HepG2 (cell line): ENCODE results near the gene TFEB. TPM values are rescaled to one million over a fixed set of nuclear protein-coding genes. Genes with fewer than 3 reads are reported as not detected.

Source experiments
- ATAC-seq: fragments of 200-7000 bp; cut with Tn5 transposase; 3 replicates; pipeline ENCODE4 v1.9.1; 2020; ENCODE audit warnings: mild to moderate bottlenecking, moderate library complexity
- BruUV-seq: library from RNA; stranded (reverse); fragments of 400-500 nt; replicated peaks from 2 replicates; lab custom pipeline; 2021; lab: Mats Ljungman, UMichigan
- CTCF ChIA-PET: fragments of 300-600 bp; formaldehyde crosslinking; extraction: SDS; loops from one replicate; lab custom pipeline; 2021; ENCODE audit warnings: low total read pairs, inconsistent platforms, low intra/inter-chr PET ratio; lab: Yijun Ruan, JAX
- POLR2A ChIA-PET: fragments of 350-600 bp; sonication (Branson Sonifier 250); formaldehyde crosslinking; loops from one replicate; lab custom pipeline; 2020; ENCODE audit warnings: antibody characterized with exemption, inconsistent platforms; lab: Yijun Ruan, JAX
- DNase-seq: peaks from one replicate; pipeline ENCODE4 v3.0.0-alpha.2; 2015; ENCODE audit warnings: low spot score
- FAIRE-seq: peaks from 3 replicates; lab custom pipeline; 2011; peaks lifted over from hg19 to GRCh38; lab: Jason Lieb, UNC
- H2AFZ ChIP-seq: one replicate; pipeline ENCODE4 v1.6.1; 2011; ENCODE audit warnings: low read length, inconsistent platforms
- H3K27ac ChIP-seq: fragments of 300-600 bp; 3 replicates; pipeline ENCODE4 v1.8.0; 2011; ENCODE audit warnings: mixed run types, mild to moderate bottlenecking, mixed read lengths, low read length, inconsistent platforms; ENCODE audit not compliant: insufficient read depth; ENCODE audit errors: extremely low read length
- H3K27me3 ChIP-seq, 2 experiments: fragments of 200-600 bp in 1 of 2; 2 replicates in 1 of 2; 3 replicates in 1 of 2; pipeline versions ENCODE4 v1.6.0 to v1.8.0; 2011; ENCODE audit warnings: low read length in 2 of 2, mild to moderate bottlenecking in 2 of 2, moderate library complexity in 2 of 2, inconsistent platforms in 1 of 2; ENCODE audit not compliant: insufficient read depth in 2 of 2, control insufficient read depth in 1 of 2
- H3K36me3 ChIP-seq, 2 experiments: fragments of 200-600 bp in 1 of 2; replicated peaks in 1 of 2; 2 replicates in 1 of 2; 3 replicates in 1 of 2; pipeline versions ENCODE4 v1.5.1 to v1.8.0; 2011; ENCODE audit warnings: low read length in 2 of 2, inconsistent platforms in 1 of 2; ENCODE audit not compliant: insufficient read depth in 2 of 2, control insufficient read depth in 1 of 2
- H3K4me1 ChIP-seq: 2 replicates; pipeline ENCODE4 v1.5.1; 2012; ENCODE audit warnings: low read length, inconsistent platforms; ENCODE audit not compliant: insufficient read depth
- H3K4me2 ChIP-seq: 2 replicates; pipeline ENCODE4 v1.6.0; 2011; ENCODE audit warnings: low read depth, low read length, inconsistent platforms
- H3K4me3 ChIP-seq, 3 experiments: fragments of 200-600 bp in 1 of 3; sonication (generic), shearing (Covaris generic) in 1 of 3; replicated peaks in 1 of 3; 2 replicates each; pipeline ENCODE4 v1.5.1; 2011 to 2016; ENCODE audit warnings: low read length in 3 of 3, inconsistent platforms in 2 of 3, low read depth in 2 of 3, mild to moderate bottlenecking in 2 of 3, control low read depth in 1 of 3, mixed read lengths in 1 of 3; ENCODE audit not compliant: insufficient read depth in 1 of 3
- H3K79me2 ChIP-seq: one replicate; pipeline ENCODE4 v1.6.1; 2011; ENCODE audit warnings: low read length, inconsistent platforms; ENCODE audit not compliant: insufficient read depth
- H3K9ac ChIP-seq: 2 replicates; pipeline ENCODE4 v1.6.0; 2011; ENCODE audit warnings: mild to moderate bottlenecking, low read depth, low read length, inconsistent platforms; ENCODE audit not compliant: insufficient read depth
- H3K9me3 ChIP-seq: 2 replicates; pipeline ENCODE4 v1.5.1; 2012; ENCODE audit warnings: mild to moderate bottlenecking, low read length
- H4K20me1 ChIP-seq: 2 replicates; pipeline ENCODE4 v1.6.0; 2011; ENCODE audit warnings: inconsistent platforms, mild to moderate bottlenecking, low read length, moderate library complexity; ENCODE audit not compliant: insufficient read depth
- DNMT1 ChIP-seq: sonication (generic); formaldehyde crosslinking; IDR thresholded peaks from 2 replicates; pipeline ENCODE4 v1.5.1; 2020; ENCODE audit warnings: mild to moderate bottlenecking, missing genetic modification reagents
- MAFF ChIP-seq: IDR thresholded peaks from 2 replicates; pipeline ENCODE4 v1.6.1; 2011; ENCODE audit warnings: low read depth, low read length, improper control_type of control experiment
- SOX6 ChIP-seq, 2 experiments: fragments of 450-650 bp in 1 of 2; sonication (generic) in 1 of 2; formaldehyde crosslinking in 1 of 2; IDR thresholded peaks; 2 replicates each; pipeline versions ENCODE4 v1.4.0 to v1.6.1; 2017 to 2020; ENCODE audit warnings: antibody characterized with exemption in 1 of 2, mild to moderate bottlenecking in 1 of 2, missing genetic modification reagents in 1 of 2
- TBX2 ChIP-seq: sonication (generic); formaldehyde crosslinking; IDR thresholded peaks from 2 replicates; pipeline ENCODE4 v1.5.0; 2020; ENCODE audit warnings: missing genetic modification reagents, mild to moderate bottlenecking, borderline replicate concordance
- TP53 ChIP-seq: sonication (generic); formaldehyde crosslinking; conservative IDR thresholded peaks from 2 replicates; pipeline ENCODE4 v1.4.0; 2020; ENCODE audit warnings: missing genetic modification reagents
- ZC3H4 ChIP-seq: sonication (generic); formaldehyde crosslinking; IDR thresholded peaks from 2 replicates; pipeline ENCODE4 v1.4.0; 2020; ENCODE audit warnings: missing genetic modification reagents, borderline replicate concordance
- WGBS: methylation state at CpG from one replicate; pipeline ENCODE4 v1.1.6; 2017; ENCODE audit warnings: low lambda C conversion rate; 5-methylcytosine and 5-hydroxymethylcytosine counted together
- in situ Hi-C: cut with HindIII; loops from 2 replicates; pipeline ENCODE4 v1.10.0; 2017; ENCODE audit warnings: low pct_unique_long_range_greater_than_20kb; ENCODE audit not compliant: extremely low pct_ligation_motif_present
- intact Hi-C: fragments of 100-400 bp; cut with micrococcal nuclease; formaldehyde crosslinking; loops from one replicate; pipeline ENCODE4 v1.10.0; 2022; ENCODE audit not compliant: unreplicated experiment
- polyA plus RNA-seq, 8 experiments: library from polyadenylated mRNA; depleted of rRNA in 3 of 8; stranded (reverse) in 7 of 8; unstranded in 1 of 8; fragments of >200 nt; fragmentation: Illumina TruSeq in 4 of 8; extraction: Trizol in 4 of 8; gene quantifications; 2 replicates each; pipeline versions ENCODE4 v1.2.1 to v1.2.3, GENCODE V29; 2011 to 2016; ENCODE audit warnings: low read depth in 4 of 8, missing spikeins in 1 of 8, mixed read lengths in 1 of 8; ENCODE audit not compliant: insufficient read depth in 1 of 8
- total RNA-seq, 5 experiments: library from RNA; depleted of rRNA; stranded (reverse); fragments of >200 nt; fragmentation: Illumina TruSeq; extraction: Trizol; gene quantifications; 2 replicates each; pipeline ENCODE4 v1.2.3, GENCODE V29; 2016; ENCODE audit warnings: low read depth in 1 of 5
- TF ChIP-seq, protein P1 (sequence below): sonication (generic); formaldehyde crosslinking; IDR thresholded peaks from 2 replicates; pipeline ENCODE4 v1.9.0; 2021; ENCODE audit warnings: mild to moderate bottlenecking, missing genetic modification reagents
- TF ChIP-seq, protein P2 (sequence below): IDR thresholded peaks from 2 replicates; pipeline ENCODE4 v1.6.1; 2016; ENCODE audit warnings: missing genetic modification reagents, missing compliant biosample characterization

Gene TFEB
- total and polyA plus RNA-seq, 2 of the 13 experiments (the other 11 are each of a cell fraction or from before 2014, with no cell fraction given): 13.3 to 18.7 TPM

DNA sequence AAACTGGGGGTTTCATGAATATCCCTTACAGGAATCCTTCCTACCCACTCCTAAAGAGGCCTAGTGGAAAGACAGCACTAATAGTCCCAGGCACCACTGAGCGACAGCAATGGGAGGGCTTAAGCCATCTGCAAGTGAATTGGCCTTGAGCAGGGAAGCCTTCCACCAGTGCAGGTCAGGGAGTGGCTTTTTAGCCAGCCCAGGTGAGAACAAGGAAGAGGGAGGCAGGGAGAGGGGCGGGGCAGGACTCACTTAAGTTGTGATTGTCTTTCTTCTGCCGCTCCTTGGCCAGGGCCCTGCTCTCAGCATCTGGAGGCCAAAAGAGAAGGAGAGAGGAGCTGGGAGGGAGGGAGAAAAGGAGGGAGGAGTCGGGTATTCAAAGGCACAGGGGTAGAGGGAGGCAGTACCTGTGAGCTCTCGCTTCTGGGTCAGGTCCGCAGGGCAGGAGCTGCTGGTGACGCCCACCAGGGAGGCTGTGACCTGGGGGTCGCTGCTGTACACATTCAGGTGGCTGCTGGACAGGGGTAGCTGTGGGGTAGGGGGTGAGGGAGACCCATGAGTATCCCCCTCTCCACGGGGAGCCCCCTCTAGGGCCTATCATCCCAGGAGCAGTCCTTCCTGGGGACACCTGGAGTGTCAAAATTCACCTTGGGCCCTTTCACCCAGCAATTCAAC is 47.8 kb downstream of the TFEB start:
- Histone ChIP-seq H3K27ac (no peak overlapping the region), H3K9me3 (no peaks in the 10 kb centered on the region), H3K4me3 (no peak overlapping the region), H3K79me2 (no peaks in the 10 kb centered on the region), H3K9ac (no peak overlapping the region), H3K36me3 (peaks cover 5 to 11% of the 10 kb centered on the region in 2 experiments; a peak in 1 of 5 replicates), H3K27me3 (peaks cover 1 to 6% of the 10 kb centered on the region in 2 experiments; a peak in 2 of 5 replicates), H3K4me2 (no peak overlapping the region), H4K20me1 (no peaks in the 10 kb centered on the region), H3K4me1 (peaks cover 27% of the 10 kb centered on the region), H2AFZ (no peak overlapping the region)
- intact Hi-C loops: no loop called here
- FAIRE-seq: no peak
- in situ Hi-C loops: no loop called here
- ChIA-PET CTCF (interaction anchor here (1.3 kb wide), 1 partner anchor 318 kb away, joined by 3 read pairs; no protein-coding TSS in a partner anchor), POLR2A (no interaction called here)
- no TSS peak for BruUV-seq
- 95% methylated on average over 7 of the region's 9 CpGs for WGBS
- TF ChIP-seq MAFF (no peak), ZC3H4 (CRISPR knock-in tag) (no peak), TBX2 (CRISPR knock-in tag) (no peak), TP53 (CRISPR knock-in tag) (no peak)
- no peak for ATAC-seq
- DNase-seq: no peak

DNA sequence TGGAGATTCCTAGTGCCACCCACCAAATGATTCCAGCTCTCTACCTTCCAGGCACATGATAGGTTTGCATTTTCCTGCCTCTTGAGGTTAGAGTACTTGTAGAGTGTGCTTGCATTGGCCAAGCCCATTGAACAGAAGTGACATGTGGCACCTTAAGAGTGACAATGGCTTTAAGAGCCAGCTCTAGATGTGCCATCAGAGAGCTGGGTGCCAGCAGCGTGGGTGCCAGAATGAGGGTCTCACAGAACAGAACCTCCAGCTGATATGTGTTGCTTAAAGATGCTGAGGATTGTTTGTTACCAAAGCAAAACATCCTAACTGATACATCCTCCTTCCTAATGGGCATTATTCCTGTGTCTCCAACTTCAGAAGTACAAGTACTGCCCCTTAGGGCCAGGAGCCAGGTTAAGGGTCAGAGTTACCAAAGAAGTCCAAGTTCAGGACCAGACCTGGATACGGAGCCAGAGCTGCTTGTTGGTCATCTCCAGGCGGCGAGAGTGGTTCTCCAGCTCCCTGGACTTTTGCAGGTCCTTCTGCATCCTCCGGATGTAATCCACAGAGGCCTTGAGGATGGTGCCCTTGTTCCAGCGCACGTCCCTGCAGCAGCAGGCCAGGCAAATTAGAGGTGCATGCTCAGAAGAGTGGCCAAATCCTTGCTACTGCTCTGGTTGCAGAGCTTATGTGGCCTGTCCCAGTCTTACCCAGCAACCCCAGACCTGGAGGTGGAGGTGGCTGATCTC is 49.6 kb downstream of the TFEB start:
- intact Hi-C loops (no loop called here), in situ Hi-C loops (no loop called here)
- Histone ChIP-seq H4K20me1 (no peaks in the 10 kb centered on the region), H3K36me3 (peaks cover 5 to 11% of the 10 kb centered on the region in 2 experiments; a peak in 1 of 5 replicates), H3K4me1 (peaks cover 25% of the 10 kb centered on the region), H2AFZ (no peak overlapping the region), H3K4me2 (no peak overlapping the region), H3K79me2 (no peaks in the 10 kb centered on the region), H3K9ac (no peak overlapping the region), H3K27ac (no peak overlapping the region), H3K9me3 (no peaks in the 10 kb centered on the region), H3K27me3 (peaks cover 4 to 8% of the 10 kb centered on the region in 2 experiments; a peak in 3 of 5 replicates), H3K4me3 (no peak overlapping the region)
- POLR2A ChIA-PET: no interaction called here
- 90% methylated on average over 6 of the region's 7 CpGs for WGBS
- no peak for ATAC-seq
- TF ChIP-seq, protein P1, sequence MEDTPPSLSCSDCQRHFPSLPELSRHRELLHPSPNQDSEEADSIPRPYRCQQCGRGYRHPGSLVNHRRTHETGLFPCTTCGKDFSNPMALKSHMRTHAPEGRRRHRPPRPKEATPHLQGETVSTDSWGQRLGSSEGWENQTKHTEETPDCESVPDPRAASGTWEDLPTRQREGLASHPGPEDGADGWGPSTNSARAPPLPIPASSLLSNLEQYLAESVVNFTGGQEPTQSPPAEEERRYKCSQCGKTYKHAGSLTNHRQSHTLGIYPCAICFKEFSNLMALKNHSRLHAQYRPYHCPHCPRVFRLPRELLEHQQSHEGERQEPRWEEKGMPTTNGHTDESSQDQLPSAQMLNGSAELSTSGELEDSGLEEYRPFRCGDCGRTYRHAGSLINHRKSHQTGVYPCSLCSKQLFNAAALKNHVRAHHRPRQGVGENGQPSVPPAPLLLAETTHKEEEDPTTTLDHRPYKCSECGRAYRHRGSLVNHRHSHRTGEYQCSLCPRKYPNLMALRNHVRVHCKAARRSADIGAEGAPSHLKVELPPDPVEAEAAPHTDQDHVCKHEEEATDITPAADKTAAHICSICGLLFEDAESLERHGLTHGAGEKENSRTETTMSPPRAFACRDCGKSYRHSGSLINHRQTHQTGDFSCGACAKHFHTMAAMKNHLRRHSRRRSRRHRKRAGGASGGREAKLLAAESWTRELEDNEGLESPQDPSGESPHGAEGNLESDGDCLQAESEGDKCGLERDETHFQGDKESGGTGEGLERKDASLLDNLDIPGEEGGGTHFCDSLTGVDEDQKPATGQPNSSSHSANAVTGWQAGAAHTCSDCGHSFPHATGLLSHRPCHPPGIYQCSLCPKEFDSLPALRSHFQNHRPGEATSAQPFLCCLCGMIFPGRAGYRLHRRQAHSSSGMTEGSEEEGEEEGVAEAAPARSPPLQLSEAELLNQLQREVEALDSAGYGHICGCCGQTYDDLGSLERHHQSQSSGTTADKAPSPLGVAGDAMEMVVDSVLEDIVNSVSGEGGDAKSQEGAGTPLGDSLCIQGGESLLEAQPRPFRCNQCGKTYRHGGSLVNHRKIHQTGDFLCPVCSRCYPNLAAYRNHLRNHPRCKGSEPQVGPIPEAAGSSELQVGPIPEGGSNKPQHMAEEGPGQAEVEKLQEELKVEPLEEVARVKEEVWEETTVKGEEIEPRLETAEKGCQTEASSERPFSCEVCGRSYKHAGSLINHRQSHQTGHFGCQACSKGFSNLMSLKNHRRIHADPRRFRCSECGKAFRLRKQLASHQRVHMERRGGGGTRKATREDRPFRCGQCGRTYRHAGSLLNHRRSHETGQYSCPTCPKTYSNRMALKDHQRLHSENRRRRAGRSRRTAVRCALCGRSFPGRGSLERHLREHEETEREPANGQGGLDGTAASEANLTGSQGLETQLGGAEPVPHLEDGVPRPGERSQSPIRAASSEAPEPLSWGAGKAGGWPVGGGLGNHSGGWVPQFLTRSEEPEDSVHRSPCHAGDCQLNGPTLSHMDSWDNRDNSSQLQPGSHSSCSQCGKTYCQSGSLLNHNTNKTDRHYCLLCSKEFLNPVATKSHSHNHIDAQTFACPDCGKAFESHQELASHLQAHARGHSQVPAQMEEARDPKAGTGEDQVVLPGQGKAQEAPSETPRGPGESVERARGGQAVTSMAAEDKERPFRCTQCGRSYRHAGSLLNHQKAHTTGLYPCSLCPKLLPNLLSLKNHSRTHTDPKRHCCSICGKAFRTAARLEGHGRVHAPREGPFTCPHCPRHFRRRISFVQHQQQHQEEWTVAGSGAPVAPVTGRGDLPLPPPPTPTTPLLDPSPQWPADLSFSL: no peak
- TF ChIP-seq, protein P2, sequence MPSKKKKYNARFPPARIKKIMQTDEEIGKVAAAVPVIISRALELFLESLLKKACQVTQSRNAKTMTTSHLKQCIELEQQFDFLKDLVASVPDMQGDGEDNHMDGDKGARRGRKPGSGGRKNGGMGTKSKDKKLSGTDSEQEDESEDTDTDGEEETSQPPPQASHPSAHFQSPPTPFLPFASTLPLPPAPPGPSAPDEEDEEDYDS (CRISPR knock-in tag): no peak
- TF ChIP-seq DNMT1 (CRISPR knock-in tag): no peak
- no peak for TF ChIP-seq SOX6 (IDR thresholded peaks at IDR 0.05)
- TF ChIP-seq SOX6 (CRISPR knock-in tag; IDR thresholded peaks at IDR 0.05): no peak
- CTCF ChIA-PET: interaction anchor here (0.7 to 6.0 kb wide), 2 partner anchors 318 to 324 kb away, joined by 3 to 154 read pairs; no protein-coding TSS in a partner anchor
- BruUV-seq: no TSS peak
- DNase-seq: no peak
- FAIRE-seq: no peak
